Measurements from ENCODE around the gene SEC31B.

SEC31B gene

DNA sequence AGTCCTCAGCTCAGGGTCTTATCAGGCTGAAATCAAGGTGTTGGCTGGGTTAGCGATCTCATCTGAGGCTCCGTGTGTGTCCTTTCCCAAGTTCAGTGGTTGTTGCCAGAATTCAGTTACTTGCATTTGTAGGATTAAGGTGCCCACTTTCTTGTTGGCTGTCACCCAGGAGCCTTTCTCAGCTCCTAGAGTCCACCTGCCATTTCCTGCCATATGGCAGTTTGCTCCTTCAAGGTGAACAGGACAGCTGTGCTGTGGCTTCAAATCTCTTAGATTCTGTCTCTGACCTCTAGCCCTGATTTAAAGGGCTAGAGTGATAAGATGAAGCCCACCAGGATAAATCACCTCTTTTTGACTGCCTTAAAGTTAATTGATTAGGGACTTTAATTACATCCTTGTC is 15.1 kb upstream of the SEC31B start:
- Histone ChIP-seq H2AFZ (ENCODE audit: low read depth) (peak overlapping the region; percentile 77; the same call in 1 of the 2 replicates), H3K4me3 (IDR thresholded peaks at IDR 0.05; ENCODE audit: insufficient read depth, low read depth, low read length) (no peak overlapping the region), H3K9ac (no peak overlapping the region), H3K36me3 (ENCODE audit: insufficient read depth) (no peaks in the 10 kb centered on the region), H3K79me2 (ENCODE audit: insufficient read depth, low read depth) (peaks cover 13% of the 10 kb centered on the region; the same call in 1 of the 2 replicates), H4K20me1 (ENCODE audit: insufficient read depth) (no peaks in the 10 kb centered on the region), H3K27ac (no peak overlapping the region), H3K27me3 (ENCODE audit: insufficient read depth, low read depth) (no peaks in the 10 kb centered on the region), H3K4me1 (ENCODE audit: low read depth, poor library complexity, severe bottlenecking) (peaks cover 63% of the 10 kb centered on the region), H3K4me2 (peak overlapping the region; percentile 96)
- TF ChIP-seq, protein P1, sequence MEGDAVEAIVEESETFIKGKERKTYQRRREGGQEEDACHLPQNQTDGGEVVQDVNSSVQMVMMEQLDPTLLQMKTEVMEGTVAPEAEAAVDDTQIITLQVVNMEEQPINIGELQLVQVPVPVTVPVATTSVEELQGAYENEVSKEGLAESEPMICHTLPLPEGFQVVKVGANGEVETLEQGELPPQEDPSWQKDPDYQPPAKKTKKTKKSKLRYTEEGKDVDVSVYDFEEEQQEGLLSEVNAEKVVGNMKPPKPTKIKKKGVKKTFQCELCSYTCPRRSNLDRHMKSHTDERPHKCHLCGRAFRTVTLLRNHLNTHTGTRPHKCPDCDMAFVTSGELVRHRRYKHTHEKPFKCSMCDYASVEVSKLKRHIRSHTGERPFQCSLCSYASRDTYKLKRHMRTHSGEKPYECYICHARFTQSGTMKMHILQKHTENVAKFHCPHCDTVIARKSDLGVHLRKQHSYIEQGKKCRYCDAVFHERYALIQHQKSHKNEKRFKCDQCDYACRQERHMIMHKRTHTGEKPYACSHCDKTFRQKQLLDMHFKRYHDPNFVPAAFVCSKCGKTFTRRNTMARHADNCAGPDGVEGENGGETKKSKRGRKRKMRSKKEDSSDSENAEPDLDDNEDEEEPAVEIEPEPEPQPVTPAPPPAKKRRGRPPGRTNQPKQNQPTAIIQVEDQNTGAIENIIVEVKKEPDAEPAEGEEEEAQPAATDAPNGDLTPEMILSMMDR (conservative IDR thresholded peaks at IDR 0.05; ENCODE audit: low read depth, low read length), result no peak

DNA sequence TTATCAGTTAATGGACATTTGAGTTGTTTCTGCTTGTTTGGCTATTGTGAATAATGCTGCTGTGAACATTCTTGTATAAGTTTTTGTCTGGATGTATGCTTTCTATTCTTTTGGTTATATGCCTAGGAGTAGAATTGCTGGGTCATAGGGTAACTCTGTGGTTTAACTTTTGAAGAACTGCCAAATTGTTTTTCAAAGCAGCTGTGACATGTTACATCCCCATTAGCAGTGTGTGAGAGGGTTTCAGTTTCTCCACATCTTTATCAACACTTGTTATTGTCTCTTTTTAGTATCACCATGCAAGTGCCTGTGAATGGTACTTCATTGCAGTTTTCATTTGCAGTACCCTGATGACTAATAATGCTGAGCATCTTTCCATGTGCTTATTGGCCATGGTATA is 12.1 kb upstream of the SEC31B start:
- Histone ChIP-seq H3K4me2 (peak overlapping the region; percentile 48), H3K4me3 (IDR thresholded peaks at IDR 0.05; ENCODE audit: insufficient read depth, low read depth, low read length) (no peak overlapping the region), H3K4me1 (ENCODE audit: low read depth, poor library complexity, severe bottlenecking) (peaks cover 63% of the 10 kb centered on the region), H3K27me3 (ENCODE audit: insufficient read depth, low read depth) (no peaks in the 10 kb centered on the region), H3K36me3 (ENCODE audit: insufficient read depth) (no peaks in the 10 kb centered on the region), H4K20me1 (ENCODE audit: insufficient read depth) (no peaks in the 10 kb centered on the region), H3K79me2 (ENCODE audit: insufficient read depth, low read depth) (peaks cover 32% of the 10 kb centered on the region; the same call in 1 of the 2 replicates), H2AFZ (ENCODE audit: low read depth) (no peak overlapping the region), H3K27ac (peak overlapping the region; percentile 61), H3K9ac (no peak overlapping the region)
- TF ChIP-seq, protein P1 (conservative IDR thresholded peaks at IDR 0.05; ENCODE audit: low read depth, low read length), result no peak

DNA sequence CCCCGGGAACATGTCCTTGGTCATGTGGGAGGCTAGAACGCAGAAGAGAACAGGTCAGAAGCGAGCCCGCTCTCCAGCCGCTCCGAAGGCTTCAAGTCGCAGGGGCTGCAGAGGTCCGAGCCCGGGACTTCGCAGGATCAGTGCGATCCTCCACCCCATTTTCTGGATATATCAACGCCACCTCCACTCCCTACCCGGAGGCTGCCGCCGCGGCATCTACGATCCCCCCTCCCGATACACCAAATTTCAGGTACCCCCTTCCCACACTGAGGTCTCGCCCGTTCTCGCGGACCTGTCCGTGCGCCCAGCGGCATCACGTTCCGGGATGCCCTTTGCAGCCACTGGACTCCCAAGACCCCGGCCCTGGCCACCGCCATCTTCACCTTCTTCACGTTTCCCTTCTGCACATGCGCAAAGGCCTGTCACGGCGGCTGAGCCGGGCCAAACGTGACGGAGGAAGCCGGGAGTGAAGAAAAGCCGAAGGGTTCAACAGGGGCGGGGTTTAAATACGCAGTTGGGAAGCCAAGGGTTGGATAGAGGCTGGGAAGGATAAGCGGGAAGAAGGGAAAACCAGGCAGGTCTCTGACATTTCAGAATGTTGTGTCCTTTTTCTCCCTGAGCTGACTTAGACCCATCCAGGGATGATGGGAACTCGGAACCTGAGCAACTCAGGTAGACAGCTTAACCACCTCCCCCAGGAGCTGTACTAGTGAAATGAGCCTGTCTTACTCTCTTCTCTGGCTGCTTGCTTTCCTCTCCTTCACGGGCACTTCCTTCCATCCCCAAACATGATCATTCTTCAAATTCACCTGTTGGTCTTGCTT is 10.0 kb upstream of the SEC31B start, which contains the start of gene NDUFB8:
Gene NDUFB8 (minus strand): TSS at position 397 of the 824 bp plus-strand sequence. CDS start 20 bp downstream, at position 377.
- Histone ChIP-seq H4K20me1 (ENCODE audit: insufficient read depth) (no peaks in the 10 kb centered on the region), H3K27me3 (ENCODE audit: insufficient read depth, low read depth) (no peaks in the 10 kb centered on the region), H3K79me2 (ENCODE audit: insufficient read depth, low read depth) (peaks cover 23% of the 10 kb centered on the region; the same call in 1 of the 2 replicates), H3K9ac (peak within 1 kb of the TSS; percentile 71; the same call in 1 of the 2 replicates), H3K4me2 (peak within 1 kb of the TSS; percentile 91), H3K4me3 (IDR thresholded peaks at IDR 0.05; ENCODE audit: insufficient read depth, low read depth, low read length) (no peak within 1 kb of the TSS), H3K4me1 (ENCODE audit: low read depth, poor library complexity, severe bottlenecking) (peaks cover 48% of the 10 kb centered on the region), H2AFZ (ENCODE audit: low read depth) (peak within 1 kb of the TSS; percentile 86), H3K27ac (peak within 1 kb of the TSS; percentile 18; the same call in 1 of the 2 replicates), H3K36me3 (ENCODE audit: insufficient read depth) (no peaks in the 10 kb centered on the region)
- TF ChIP-seq, protein P1 (conservative IDR thresholded peaks at IDR 0.05; ENCODE audit: low read depth, low read length), result no peak

DNA sequence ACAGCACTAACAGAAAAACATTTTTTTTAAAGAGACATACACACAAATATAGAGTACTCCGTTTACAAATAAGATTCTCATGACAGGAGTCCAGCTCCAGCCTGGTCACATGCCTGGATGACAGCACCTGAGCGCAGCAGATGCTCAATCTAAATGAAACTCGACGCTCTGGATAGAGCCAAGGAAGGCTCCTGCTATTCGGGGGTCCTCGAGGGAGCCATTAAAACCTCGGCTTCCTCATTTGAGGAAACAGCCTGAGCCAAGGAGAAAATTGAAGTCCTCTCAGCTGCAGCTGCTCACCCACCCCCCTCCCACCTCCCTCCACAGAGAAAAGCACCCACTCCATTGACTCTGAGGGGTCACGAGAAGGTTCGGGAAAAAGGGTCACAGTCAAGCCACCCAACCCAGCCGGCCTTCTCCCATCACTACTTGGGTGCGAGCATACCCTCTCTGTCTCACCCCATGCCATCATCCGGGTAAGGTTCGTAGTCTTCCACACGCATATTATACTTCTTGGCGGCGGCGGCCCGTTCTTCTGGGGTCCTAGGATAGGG is 9.3 kb upstream of the SEC31B start:
- TF ChIP-seq, protein P1 (conservative IDR thresholded peaks at IDR 0.05; ENCODE audit: low read depth, low read length), result no peak
- no peak overlapping the region for H3K27ac ChIP-seq
- no peaks in the 10 kb centered on the region for H4K20me1 ChIP-seq (ENCODE audit: insufficient read depth)
- H3K79me2 ChIP-seq (ENCODE audit: insufficient read depth, low read depth), result peaks cover 23% of the 10 kb centered on the region; the same call in 1 of the 2 replicates
- peak overlapping the region; percentile 91 for H3K4me2 ChIP-seq
- no peak overlapping the region for H3K4me3 ChIP-seq (IDR thresholded peaks at IDR 0.05; ENCODE audit: insufficient read depth, low read depth, low read length)
- H3K9ac ChIP-seq, result peak overlapping the region; percentile 71; the same call in 1 of the 2 replicates
- peak overlapping the region; percentile 86 for H2AFZ ChIP-seq (ENCODE audit: low read depth)
- H3K36me3 ChIP-seq (ENCODE audit: insufficient read depth), result no peaks in the 10 kb centered on the region
- H3K4me1 ChIP-seq (ENCODE audit: low read depth, poor library complexity, severe bottlenecking), result peaks cover 42% of the 10 kb centered on the region
- no peaks in the 10 kb centered on the region for H3K27me3 ChIP-seq (ENCODE audit: insufficient read depth, low read depth)

Measured in KMS-11 (cell line).